ENCODE data around the gene S100A2. TPM values are rescaled to one million over a fixed set of nuclear protein-coding genes. Genes with fewer than 3 reads are reported as not detected.

The S100A2 gene
- total and polyA plus RNA-seq, 2 of the 8 experiments (the other 6 are each of a cell fraction or from before 2014, with no cell fraction given) = 0.86 TPM; not detected in 1

- TF ChIP-seq TAF7 (optimal IDR thresholded peaks at IDR 0.05; ENCODE audit: borderline replicate concordance, low read depth, low read length) (peak; percentile 58), CHD2 (IDR thresholded peaks at IDR 0.05; ENCODE audit: low read length) (0 out of 2 replicates have a peak, but pooled peaks have one; percentile 8), E2F6 (IDR thresholded peaks at IDR 0.05) (peak; percentile 32), SRF (IDR thresholded peaks at IDR 0.05; ENCODE audit: low read depth, low read length) (peak; percentile 6; the same call in 1 of the 2 replicates), TEAD4 (IDR thresholded peaks at IDR 0.05; ENCODE audit: low read depth, low read length) (0 out of 2 replicates have a peak, but pooled peaks have one; percentile 35), CBX5 (IDR thresholded peaks at IDR 0.05; ENCODE audit: low read depth, low read length) (no peak), EGR1 (IDR thresholded peaks at IDR 0.05; ENCODE audit: borderline replicate concordance, low read depth, low read length) (0 out of 2 replicates have a peak, but pooled peaks have one; percentile 19), EP300 (IDR thresholded peaks at IDR 0.05; ENCODE audit: borderline replicate concordance in 1 of 2, low read depth in 2 of 2, low read length in 2 of 2) (peak in 1 of 2 experiments; percentile 63; a peak in 1 of 3 replicates), TAF1 (IDR thresholded peaks at IDR 0.05; ENCODE audit: low read depth, low read length) (peak; percentile 61; the same call in 1 of the 2 replicates), YY1 (IDR thresholded peaks at IDR 0.05; ENCODE audit: low read depth, low read length) (peak; percentile 42), BRCA1 (IDR thresholded peaks at IDR 0.05; ENCODE audit: low read depth, low read length) (no peak), GABPA (IDR thresholded peaks at IDR 0.05; ENCODE audit: borderline replicate concordance, insufficient read depth, low read length) (peak; percentile 53; the same call in 1 of the 2 replicates), JUN (IDR thresholded peaks at IDR 0.05; ENCODE audit: low read depth, low read length) (no peak), BACH1 (IDR thresholded peaks at IDR 0.05; ENCODE audit: low read length) (peak; percentile 65), SIN3A (conservative IDR thresholded peaks at IDR 0.05 in 1 of 2, IDR thresholded peaks at IDR 0.05 in 1 of 2; ENCODE audit: low read depth in 1 of 2, low read length in 2 of 2) (peak; percentile 66 to 94; a peak in 2 of 4 replicates), RNF2 (IDR thresholded peaks at IDR 0.05; ENCODE audit: borderline replicate concordance, low read depth, low read length, missing control alignments, poor library complexity, severe bottlenecking) (no peak), TCF12 (IDR thresholded peaks at IDR 0.05; ENCODE audit: low read depth, low read length) (peak; percentile 91), RFX5 (IDR thresholded peaks at IDR 0.05; ENCODE audit: borderline replicate concordance, low read depth, low read length) (no peak)
- TF ChIP-seq, protein P1, sequence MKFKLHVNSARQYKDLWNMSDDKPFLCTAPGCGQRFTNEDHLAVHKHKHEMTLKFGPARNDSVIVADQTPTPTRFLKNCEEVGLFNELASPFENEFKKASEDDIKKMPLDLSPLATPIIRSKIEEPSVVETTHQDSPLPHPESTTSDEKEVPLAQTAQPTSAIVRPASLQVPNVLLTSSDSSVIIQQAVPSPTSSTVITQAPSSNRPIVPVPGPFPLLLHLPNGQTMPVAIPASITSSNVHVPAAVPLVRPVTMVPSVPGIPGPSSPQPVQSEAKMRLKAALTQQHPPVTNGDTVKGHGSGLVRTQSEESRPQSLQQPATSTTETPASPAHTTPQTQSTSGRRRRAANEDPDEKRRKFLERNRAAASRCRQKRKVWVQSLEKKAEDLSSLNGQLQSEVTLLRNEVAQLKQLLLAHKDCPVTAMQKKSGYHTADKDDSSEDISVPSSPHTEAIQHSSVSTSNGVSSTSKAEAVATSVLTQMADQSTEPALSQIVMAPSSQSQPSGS (IDR thresholded peaks at IDR 0.05; ENCODE audit: low read length) = peak; percentile 70; the same call in 1 of the 2 replicates
- TF ChIP-seq, protein P2, sequence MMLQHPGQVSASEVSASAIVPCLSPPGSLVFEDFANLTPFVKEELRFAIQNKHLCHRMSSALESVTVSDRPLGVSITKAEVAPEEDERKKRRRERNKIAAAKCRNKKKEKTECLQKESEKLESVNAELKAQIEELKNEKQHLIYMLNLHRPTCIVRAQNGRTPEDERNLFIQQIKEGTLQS (IDR thresholded peaks at IDR 0.05; ENCODE audit: insufficient read depth, low read depth, low read length) = 0 out of 2 replicates have a peak, but pooled peaks have one; percentile 54
These were observed 2.9 kb upstream of the S100A2 start (continued) for GRCh38 chr1:153568367-153569099.
